ENCODE results near the gene NXNL1. TPM values are rescaled to one million over a fixed set of nuclear protein-coding genes. Genes with fewer than 3 reads are reported as not detected.

NXNL1 gene
- total and polyA plus RNA-seq, 4 donors = not detected

GRCh38 chr19:17414097-17414496 lies 46.6 kb downstream of the NXNL1 start:
- H3K27me3 ChIP-seq (ENCODE audit: control insufficient read depth in 4 of 4, insufficient read depth in 4 of 4, low read length in 3 of 4) = no peaks in the 10 kb centered on the region
- 82% methylated on average over 8 of the region's 8 CpGs for WGBS
- peaks cover 0 to 3% (median 3%) of the 10 kb centered on the region in 4 donors for H3K4me1 ChIP-seq (ENCODE audit: control insufficient read depth in 4 of 4, insufficient read depth in 4 of 4, low read length in 3 of 4)
- no peak overlapping the region for H3K9ac ChIP-seq (ENCODE audit: low read depth in 1 of 2, low read length in 2 of 2)
- H3K27ac ChIP-seq (ENCODE audit: low read depth in 1 of 2, low read length in 2 of 2) = no peak overlapping the region
- H3K36me3 ChIP-seq (ENCODE audit: control insufficient read depth in 4 of 4, insufficient read depth in 3 of 4, low read depth in 1 of 4, low read length in 3 of 4) = peaks cover 2 to 12% (median 6%) of the 10 kb centered on the region in 4 donors
- TF ChIP-seq EGR1 (IDR thresholded peaks at IDR 0.05; ENCODE audit: low read depth in 2 of 2) (no peak), CTCF (IDR thresholded peaks at IDR 0.05; ENCODE audit: low read depth, low read length, missing input control) (no peak), REST (IDR thresholded peaks at IDR 0.05) (no peak), JUND (IDR thresholded peaks at IDR 0.05) (no peak), ZBTB33 (IDR thresholded peaks at IDR 0.05) (no peak), RXRA (IDR thresholded peaks at IDR 0.05) (no peak), HNF4A (conservative IDR thresholded peaks at IDR 0.05) (no peak), TAF1 (conservative IDR thresholded peaks at IDR 0.05) (no peak), NR2F2 (IDR thresholded peaks at IDR 0.05) (no peak), SP1 (IDR thresholded peaks at IDR 0.05) (no peak), RAD21 (IDR thresholded peaks at IDR 0.05) (no peak), GABPA (IDR thresholded peaks at IDR 0.05 in 1 of 2, conservative IDR thresholded peaks at IDR 0.05 in 1 of 2) (no peak), FOXA1 (IDR thresholded peaks at IDR 0.05) (no peak), FOXA2 (IDR thresholded peaks at IDR 0.05) (no peak), YY1 (IDR thresholded peaks at IDR 0.05) (no peak), MAX (IDR thresholded peaks at IDR 0.05) (no peak), HNF4G (IDR thresholded peaks at IDR 0.05) (no peak), ATF3 (IDR thresholded peaks at IDR 0.05) (no peak)
- H3K4me3 ChIP-seq (ENCODE audit: low read depth in 1 of 3, low read length in 3 of 3) = no peak overlapping the region
- no peaks in the 10 kb centered on the region for H3K9me3 ChIP-seq (ENCODE audit: control insufficient read depth in 4 of 4, low read length in 3 of 4)
- DNase-seq (ENCODE audit: low spot score) = no peak
